Subcutaneous adipose tissue (tissue), 4 donors: Measurements from ENCODE around the gene PLEKHM3. TPM values are rescaled to one million over a fixed set of nuclear protein-coding genes. Genes with fewer than 3 reads are reported as not detected.

Experiments used
- CTCF ChIP-seq: fragments of 450-650 bp; IDR thresholded peaks from one replicate; pipeline ENCODE4 v1.5.1; 2016; ENCODE audit warnings: low read depth, mild to moderate bottlenecking, control low read depth, antibody characterized with exemption, moderate library complexity
- total RNA-seq, 4 donors: library from RNA; depleted of rRNA; stranded (reverse); fragments of >200 nt; gene quantifications; one replicate each; pipeline ENCODE4 v1.1.0, GENCODE V29; 2016

PLEKHM3 gene
- total RNA-seq, 4 donors from 2014 or later, result 24.6 to 36.0 (median 26.2) TPM

DNA sequence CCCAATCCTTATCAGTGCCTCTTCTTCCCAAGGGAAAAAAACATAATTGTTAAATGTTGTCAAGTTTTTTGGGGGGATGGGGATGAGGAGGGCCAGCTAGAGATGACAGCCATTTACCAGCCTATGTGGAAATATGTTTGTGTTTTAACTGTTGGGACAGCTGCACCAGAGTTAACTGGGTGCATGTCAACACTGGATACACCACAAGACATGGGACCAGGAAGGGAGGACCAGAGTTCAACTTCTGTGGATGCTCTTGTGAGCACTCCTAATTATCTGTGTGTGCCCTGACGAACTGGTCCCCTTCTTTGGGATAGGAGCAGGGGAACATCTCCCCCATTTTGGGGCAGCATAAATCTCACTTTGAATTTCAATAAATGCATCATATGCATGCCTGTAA is 189.5 kb downstream of the PLEKHM3 start:
- no peak for TF ChIP-seq CTCF

DNA sequence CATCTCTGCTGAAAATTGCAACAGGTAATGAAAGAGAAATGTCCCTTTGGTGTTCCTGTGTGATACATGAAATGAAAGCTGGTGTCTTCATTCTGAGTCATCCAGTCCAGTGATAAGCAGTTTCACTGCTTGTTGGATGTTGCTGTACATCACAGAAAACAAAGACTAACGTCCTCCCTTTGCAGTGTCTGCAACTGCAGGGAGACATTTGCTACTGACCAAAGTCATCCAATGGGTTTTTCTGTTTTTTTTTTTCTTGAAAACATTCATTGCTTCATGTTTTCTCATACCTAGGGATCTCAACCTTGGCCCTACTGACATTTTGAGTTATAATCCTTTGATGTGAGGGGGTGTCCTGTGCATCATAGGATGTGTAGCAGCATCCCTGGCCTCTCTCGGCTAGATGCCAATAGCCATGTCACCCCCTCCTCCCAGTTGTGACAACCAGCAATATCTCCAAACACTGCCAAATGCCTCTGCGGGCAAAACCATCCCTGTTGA is 192.0 kb downstream of the PLEKHM3 start:
- TF ChIP-seq CTCF, result no peak

DNA sequence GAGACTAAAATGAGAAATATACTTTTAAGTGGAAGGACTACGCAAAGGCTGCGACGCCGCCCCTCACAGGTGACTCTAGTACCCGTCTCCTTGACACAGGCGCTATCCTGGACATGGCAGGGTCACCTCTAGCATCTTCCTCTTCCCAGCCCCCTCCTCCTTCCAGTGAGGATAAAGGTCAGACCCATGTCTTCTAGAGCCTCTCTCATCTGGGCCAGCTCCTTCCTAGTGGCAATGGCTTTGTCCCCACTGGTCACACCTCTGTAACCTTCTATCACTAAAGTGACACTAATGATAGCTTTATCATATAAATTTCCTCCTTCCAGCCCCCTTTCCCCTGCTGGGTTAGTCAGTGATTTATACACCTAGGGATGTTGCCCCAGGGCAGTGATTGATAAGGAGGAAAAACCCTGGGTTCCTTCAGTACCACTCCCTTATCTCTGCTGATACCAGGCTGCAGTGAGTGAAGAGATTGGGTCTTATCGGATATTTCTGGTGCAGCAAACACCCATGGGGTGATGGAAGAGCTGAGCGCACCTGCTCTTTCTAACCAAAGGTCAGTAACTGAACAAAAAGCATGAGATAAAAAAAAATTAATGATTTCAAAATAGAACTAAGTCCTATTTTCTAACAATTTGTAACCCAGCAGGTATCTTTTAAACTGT is 193.6 kb downstream of the PLEKHM3 start:
- TF ChIP-seq CTCF, result no peak

GRCh38 chr2:207830778-207831438 is 194.4 kb downstream of the PLEKHM3 start:
- no peak for TF ChIP-seq CTCF

DNA sequence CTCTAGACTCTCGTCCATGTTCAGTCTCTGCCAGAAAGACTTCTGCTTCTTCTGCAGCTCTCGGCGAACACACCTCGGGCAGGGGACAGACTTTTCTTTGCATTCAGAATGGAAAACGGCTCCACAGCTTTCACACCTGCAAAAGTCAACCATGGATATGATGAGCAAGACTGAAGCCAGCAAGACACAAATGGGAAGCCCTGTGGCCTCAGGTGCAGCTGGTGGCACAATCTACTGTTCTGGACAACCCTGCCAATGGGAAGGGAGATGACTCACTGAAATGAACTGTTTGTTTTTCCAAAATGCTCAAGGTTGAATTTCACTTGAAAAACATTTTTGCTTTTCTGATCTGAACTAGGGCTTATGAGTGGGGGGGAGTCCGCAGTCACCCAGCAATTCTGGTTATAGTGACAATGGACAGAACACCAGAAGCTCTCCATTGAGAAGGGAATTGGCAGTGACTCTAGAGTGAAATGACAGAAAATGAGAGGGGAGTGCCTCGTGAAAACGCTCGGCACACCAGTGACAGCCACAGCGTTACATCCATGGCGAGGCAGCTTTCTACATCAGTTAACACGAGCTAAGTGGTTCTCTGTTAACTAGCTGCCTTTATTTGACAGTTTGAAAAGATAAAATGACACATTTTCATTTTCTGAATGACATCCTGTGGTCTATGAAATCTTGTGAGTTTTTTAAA is 196.8 kb downstream of the PLEKHM3 start:
- TF ChIP-seq CTCF, result no peak

DNA sequence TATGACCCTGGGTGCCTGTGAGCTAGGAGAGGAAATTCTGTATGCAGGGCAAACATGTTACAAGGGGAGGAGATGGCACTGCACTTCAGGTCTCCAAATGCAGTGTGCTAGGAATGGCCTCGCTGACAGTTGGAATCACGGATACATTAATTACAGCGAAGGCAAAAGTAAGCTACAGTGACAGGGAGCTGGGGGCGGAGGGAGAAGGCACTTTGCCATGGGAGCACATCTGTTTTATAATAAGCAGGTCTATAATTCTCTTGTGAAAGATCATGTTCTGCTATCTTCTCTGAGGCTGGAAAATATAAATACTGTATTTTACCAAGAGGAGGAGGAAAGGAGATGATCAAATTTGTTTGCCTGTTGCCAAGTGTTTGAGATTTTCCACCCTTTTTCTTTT is 199.3 kb downstream of the PLEKHM3 start:
- TF ChIP-seq CTCF, result no peak
